ENCODE measurements around the gene TSEN54.

- TF ChIP-seq CTCF (IDR thresholded peaks at IDR 0.05) (no peak), POLR2A (IDR thresholded peaks at IDR 0.05) (no peak), EP300 (IDR thresholded peaks at IDR 0.05; ENCODE audit: low read depth) (no peak)
These were observed 37.8 kb upstream of the TSEN54 start for GRCh38 chr17:75478508-75478907.

Data from transverse colon (tissue), 3 donors.